GM10248 (cell line): ENCODE measurements around the gene TANC1.

ENCODE experiments used
- CTCF ChIA-PET: fragments of 300-600 bp; sonication (Branson Sonifier 250); formaldehyde crosslinking; extraction: SDS; loops from one replicate; lab custom pipeline; 2021; ENCODE audit warnings: antibody characterized with exemption; lab: Yijun Ruan, JAX
- POLR2A ChIA-PET: fragments of 350-650 bp; sonication (Branson Sonifier 250); formaldehyde crosslinking; extraction: SDS; loops from one replicate; lab custom pipeline; 2020; ENCODE audit warnings: antibody characterized with exemption; lab: Yijun Ruan, JAX
- DNase-seq: peaks from one replicate; pipeline ENCODE4 v3.0.0; 2012; ENCODE audit errors: extremely low spot score
- TF ChIP-seq, protein P1 (sequence below): IDR thresholded peaks from 2 replicates; pipeline ENCODE4 v1.5.1; 2012; ENCODE audit warnings: mild to moderate bottlenecking, low read depth; ENCODE audit errors: extremely low read depth, missing control alignments, control extremely low read depth

TANC1 gene

GRCh38 chr2:159053161-159054031 lies 85.0 kb downstream of the TANC1 start:
- POLR2A ChIA-PET = no interaction called here
- TF ChIP-seq, protein P1, sequence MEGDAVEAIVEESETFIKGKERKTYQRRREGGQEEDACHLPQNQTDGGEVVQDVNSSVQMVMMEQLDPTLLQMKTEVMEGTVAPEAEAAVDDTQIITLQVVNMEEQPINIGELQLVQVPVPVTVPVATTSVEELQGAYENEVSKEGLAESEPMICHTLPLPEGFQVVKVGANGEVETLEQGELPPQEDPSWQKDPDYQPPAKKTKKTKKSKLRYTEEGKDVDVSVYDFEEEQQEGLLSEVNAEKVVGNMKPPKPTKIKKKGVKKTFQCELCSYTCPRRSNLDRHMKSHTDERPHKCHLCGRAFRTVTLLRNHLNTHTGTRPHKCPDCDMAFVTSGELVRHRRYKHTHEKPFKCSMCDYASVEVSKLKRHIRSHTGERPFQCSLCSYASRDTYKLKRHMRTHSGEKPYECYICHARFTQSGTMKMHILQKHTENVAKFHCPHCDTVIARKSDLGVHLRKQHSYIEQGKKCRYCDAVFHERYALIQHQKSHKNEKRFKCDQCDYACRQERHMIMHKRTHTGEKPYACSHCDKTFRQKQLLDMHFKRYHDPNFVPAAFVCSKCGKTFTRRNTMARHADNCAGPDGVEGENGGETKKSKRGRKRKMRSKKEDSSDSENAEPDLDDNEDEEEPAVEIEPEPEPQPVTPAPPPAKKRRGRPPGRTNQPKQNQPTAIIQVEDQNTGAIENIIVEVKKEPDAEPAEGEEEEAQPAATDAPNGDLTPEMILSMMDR = no peak
- CTCF ChIA-PET = no interaction called here

DNA sequence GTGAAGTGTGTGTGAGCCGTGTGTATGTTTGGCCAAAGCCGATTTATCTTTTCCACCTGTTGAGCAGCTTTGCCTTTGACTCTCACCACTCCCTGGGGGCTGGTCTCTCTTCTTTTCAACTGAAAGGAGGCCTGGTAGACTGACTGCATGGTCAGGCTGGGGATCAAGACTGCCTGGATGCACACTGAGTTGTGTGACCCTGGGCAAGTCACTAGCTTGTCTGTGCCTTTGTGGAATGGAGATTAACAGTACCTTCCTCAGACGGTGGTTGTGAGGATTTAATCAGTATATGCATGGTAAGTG lies 85.5 kb downstream of the TANC1 start:
- ChIA-PET POLR2A (no interaction called here), CTCF (interaction anchor here (1.0 kb wide), 1 partner anchor 60 kb away, joined by 3 read pairs; no protein-coding TSS in a partner anchor)
- no peak for DNase-seq
- TF ChIP-seq, protein P1 = no peak

More at GRCh38 chr2:159053161-159054031, 85.0 kb downstream of the TANC1 start:
- DNase-seq = no peak

GRCh38 chr2:159054985-159055384 lies 86.5 kb downstream of the TANC1 start:
- TF ChIP-seq, protein P1 = no peak
- DNase-seq = no peak
- CTCF ChIA-PET = interaction anchor here (1.0 to 2.1 kb wide), 3 partner anchors 10 to 59 kb away, joined by 3 to 8 read pairs (median 4); no protein-coding TSS in a partner anchor
- POLR2A ChIA-PET = no interaction called here

GRCh38 chr2:159060518-159060917 lies 92.1 kb downstream of the TANC1 start:
- ChIA-PET POLR2A (no interaction called here), CTCF (no interaction called here)
- TF ChIP-seq, protein P1 = no peak
- DNase-seq = no peak

DNA sequence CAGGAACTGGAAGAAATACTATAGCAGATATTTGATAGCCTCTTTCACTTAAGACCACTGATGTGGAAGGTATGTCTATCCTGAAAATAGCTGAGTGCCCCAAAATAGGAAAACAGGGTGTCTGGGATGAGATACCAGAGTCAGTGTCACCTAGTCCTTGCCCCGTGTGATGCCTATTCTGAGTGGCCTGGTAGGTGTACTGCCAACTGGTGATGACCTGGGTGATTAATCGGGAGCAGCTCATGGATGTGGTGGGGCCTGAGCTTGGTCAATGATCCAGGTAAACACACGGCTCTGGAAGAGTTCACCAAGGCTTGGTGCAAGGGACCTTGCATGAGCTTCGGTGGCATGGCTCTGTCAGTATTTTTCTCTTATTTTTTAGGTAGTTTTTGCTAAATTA lies 95.2 kb downstream of the TANC1 start:
- TF ChIP-seq, protein P1 = no peak
- POLR2A ChIA-PET = no interaction called here
- CTCF ChIA-PET = interaction anchor here (1.3 to 2.6 kb wide), 2 partner anchors 8 to 12 kb away, joined by 4 to 8 read pairs; no protein-coding TSS in a partner anchor
- DNase-seq = no peak

- ChIA-PET CTCF (interaction anchor here (1.1 to 2.6 kb wide), 3 partner anchors 9 to 135 kb away, joined by 3 to 8 read pairs (median 3); no protein-coding TSS in a partner anchor), POLR2A (no interaction called here)
- no peak for DNase-seq
- TF ChIP-seq, protein P1 = no peak
Measured at GRCh38 chr2:159064446-159065301, 96.2 kb downstream of the TANC1 start.
